Measurements from ENCODE around the gene SPAG7. TPM values are rescaled to one million over a fixed set of nuclear protein-coding genes. Genes with fewer than 3 reads are reported as not detected.

Gene SPAG7
- polyA plus RNA-seq, 1 experiment = 85.8 TPM

DNA sequence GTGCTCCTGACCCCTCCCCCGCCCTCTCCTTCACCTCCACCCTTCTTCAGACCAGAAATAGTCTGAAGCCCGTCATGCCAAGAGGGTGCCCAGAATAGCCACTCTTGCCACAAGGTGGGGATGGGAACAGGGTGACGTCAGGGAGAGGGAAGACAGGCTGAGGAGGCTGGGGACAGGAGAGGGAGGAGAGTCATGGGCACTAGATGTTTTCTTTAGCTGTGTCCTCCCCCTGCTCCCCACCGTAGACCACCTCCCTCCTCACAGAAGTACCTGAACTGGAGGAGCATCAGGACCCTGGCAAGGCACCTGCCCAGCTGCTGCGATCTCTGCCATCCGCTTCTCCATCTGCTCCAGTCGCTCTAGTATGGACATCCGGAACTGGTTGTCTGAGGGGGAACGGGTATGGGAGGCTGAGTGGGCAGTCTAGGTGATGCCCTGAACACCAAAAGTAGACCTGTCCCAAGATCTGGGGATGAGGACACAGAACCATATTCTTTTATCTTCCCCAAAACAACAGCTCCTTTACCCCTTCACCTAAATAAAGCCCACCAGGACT lies 6.6 kb upstream of the SPAG7 start:
- TF ChIP-seq, protein P1, sequence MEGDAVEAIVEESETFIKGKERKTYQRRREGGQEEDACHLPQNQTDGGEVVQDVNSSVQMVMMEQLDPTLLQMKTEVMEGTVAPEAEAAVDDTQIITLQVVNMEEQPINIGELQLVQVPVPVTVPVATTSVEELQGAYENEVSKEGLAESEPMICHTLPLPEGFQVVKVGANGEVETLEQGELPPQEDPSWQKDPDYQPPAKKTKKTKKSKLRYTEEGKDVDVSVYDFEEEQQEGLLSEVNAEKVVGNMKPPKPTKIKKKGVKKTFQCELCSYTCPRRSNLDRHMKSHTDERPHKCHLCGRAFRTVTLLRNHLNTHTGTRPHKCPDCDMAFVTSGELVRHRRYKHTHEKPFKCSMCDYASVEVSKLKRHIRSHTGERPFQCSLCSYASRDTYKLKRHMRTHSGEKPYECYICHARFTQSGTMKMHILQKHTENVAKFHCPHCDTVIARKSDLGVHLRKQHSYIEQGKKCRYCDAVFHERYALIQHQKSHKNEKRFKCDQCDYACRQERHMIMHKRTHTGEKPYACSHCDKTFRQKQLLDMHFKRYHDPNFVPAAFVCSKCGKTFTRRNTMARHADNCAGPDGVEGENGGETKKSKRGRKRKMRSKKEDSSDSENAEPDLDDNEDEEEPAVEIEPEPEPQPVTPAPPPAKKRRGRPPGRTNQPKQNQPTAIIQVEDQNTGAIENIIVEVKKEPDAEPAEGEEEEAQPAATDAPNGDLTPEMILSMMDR (IDR thresholded peaks at IDR 0.05; ENCODE audit: insufficient read depth, low read depth, low read length) = no peak
- ChIA-PET CTCF (interaction anchor here (1.0 to 1.5 kb wide), 3 partner anchors 34 to 65 kb away, joined by 3 read pairs; partner anchors contain the start of genes RNF167 and SLC25A11), POLR2A (no interaction called here)
- H3K36me3 ChIP-seq (ENCODE audit: control insufficient read depth, insufficient read depth, low read length) = peaks cover 26% of the 10 kb centered on the region
- DNase-seq (ENCODE audit: low read depth) = no peak
- H3K27me3 ChIP-seq (ENCODE audit: control insufficient read depth, insufficient read depth, low read length) = no peaks in the 10 kb centered on the region
- H3K4me3 ChIP-seq (ENCODE audit: low read depth, low read length) = no peak overlapping the region

DNA sequence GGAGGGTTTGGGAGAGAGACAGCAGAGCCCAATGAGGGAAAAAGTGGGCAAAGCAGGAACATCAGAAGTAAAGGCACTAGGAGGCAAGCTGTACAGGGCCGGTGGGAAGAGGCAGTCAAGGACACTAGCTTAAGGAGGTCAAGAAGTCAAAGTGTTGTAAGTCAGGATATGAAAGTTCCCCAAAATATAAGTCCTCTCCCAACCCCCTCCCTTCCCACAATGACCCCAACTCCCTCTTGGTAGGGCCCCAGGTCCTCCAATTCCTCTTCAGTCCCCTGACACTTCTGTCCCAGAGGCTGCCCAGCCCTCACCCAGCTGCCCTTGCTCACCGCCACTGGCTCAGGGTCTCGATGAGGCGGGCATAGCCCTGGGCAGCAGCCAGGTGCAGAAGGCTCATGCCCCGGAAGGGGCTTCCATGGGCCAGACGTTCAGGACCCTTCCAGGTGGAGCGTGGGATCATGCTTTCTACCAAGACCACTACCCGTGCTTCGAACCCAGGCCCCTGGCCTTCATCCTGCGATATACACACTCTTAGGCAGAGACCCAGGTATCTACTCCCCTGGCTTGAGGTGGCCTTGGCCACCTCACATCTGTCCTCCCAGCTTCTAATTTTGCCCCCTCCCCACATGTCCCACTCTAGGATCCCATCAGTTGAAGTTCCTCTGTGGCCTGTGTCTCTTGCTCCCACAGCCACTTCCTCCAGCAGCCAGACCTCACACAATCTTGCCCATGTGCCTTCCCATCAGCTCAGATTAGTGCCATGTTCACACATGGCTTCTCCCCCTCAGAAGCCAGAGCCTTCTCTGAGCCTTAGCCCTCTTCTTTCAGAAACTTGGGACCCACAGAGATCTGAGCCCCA lies 5.9 kb upstream of the SPAG7 start:
- DNase-seq (ENCODE audit: low read depth) = no peak
- Histone ChIP-seq H3K4me3 (ENCODE audit: low read depth, low read length) (no peak overlapping the region), H3K27me3 (ENCODE audit: control insufficient read depth, insufficient read depth, low read length) (no peaks in the 10 kb centered on the region), H3K36me3 (ENCODE audit: control insufficient read depth, insufficient read depth, low read length) (peaks cover 22% of the 10 kb centered on the region)
- TF ChIP-seq, protein P1 (IDR thresholded peaks at IDR 0.05; ENCODE audit: insufficient read depth, low read depth, low read length) = no peak
- CTCF ChIA-PET = interaction anchor here (1.0 to 1.2 kb wide), 2 partner anchors 13 to 33 kb away, joined by 3 to 4 read pairs; partner anchors contain the start of genes RNF167 and SLC25A11
- POLR2A ChIA-PET = no interaction called here

DNA sequence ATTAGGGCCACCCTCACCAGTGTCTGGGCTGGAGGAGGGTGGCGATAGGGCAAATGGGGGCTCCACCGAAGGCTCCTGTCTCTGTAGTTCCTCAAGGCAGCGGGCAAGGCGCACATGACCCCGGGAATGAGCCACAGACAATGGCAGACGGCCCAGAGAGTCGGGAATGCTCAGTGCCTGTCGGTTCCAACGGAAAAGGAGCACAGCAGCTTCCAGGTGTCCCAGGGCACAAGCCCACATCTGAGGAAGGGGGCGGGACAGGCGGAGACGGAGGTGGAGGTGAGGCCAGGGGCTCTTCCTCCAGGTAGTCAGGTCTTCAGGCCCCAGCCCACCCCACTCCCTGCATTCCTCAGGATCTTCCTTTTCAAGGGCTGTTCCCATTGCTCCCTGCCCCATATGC lies 5.1 kb upstream of the SPAG7 start:
- DNase-seq (ENCODE audit: low read depth) = no peak
- H3K36me3 ChIP-seq (ENCODE audit: control insufficient read depth, insufficient read depth, low read length) = peaks cover 21% of the 10 kb centered on the region
- TF ChIP-seq, protein P1 (IDR thresholded peaks at IDR 0.05; ENCODE audit: insufficient read depth, low read depth, low read length) = no peak
- CTCF ChIA-PET = interaction anchor here (1.0 to 4.6 kb wide), 2 partner anchors 8 to 13 kb away, joined by 4 to 40 read pairs; no protein-coding TSS in a partner anchor
- POLR2A ChIA-PET = no interaction called here
- H3K4me3 ChIP-seq (ENCODE audit: low read depth, low read length) = no peak overlapping the region
- H3K27me3 ChIP-seq (ENCODE audit: control insufficient read depth, insufficient read depth, low read length) = no peaks in the 10 kb centered on the region

DNA sequence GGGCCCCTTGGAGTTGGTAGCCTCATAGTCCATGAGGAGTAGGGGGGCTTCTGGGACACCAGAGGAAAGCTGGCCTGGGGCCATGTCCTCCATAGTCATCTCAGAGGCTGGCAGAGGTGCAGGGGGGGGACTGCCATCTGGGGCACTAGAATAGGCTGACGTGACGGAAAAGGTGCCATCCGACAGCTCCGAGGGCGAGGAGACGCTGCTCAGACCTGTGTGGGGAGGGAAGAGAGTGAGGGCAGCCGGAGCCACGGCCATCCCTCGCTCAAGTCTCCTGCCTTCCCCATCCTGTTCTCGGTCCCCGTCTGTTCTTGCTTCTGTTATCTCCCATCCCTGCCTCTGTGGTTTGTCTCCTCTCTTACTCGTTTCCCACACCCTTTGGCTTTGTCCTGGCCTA lies 4.7 kb upstream of the SPAG7 start:
- TF ChIP-seq, protein P1 (IDR thresholded peaks at IDR 0.05; ENCODE audit: insufficient read depth, low read depth, low read length) = no peak
- H3K36me3 ChIP-seq (ENCODE audit: control insufficient read depth, insufficient read depth, low read length) = peaks cover 16% of the 10 kb centered on the region
- CTCF ChIA-PET = interaction anchor here (4.6 kb wide), 1 partner anchor 8 kb away, joined by 40 read pairs; no protein-coding TSS in a partner anchor
- H3K4me3 ChIP-seq (ENCODE audit: low read depth, low read length) = no peak overlapping the region
- POLR2A ChIA-PET = no interaction called here
- no peak for DNase-seq (ENCODE audit: low read depth)
- H3K27me3 ChIP-seq (ENCODE audit: control insufficient read depth, insufficient read depth, low read length) = no peaks in the 10 kb centered on the region

DNA sequence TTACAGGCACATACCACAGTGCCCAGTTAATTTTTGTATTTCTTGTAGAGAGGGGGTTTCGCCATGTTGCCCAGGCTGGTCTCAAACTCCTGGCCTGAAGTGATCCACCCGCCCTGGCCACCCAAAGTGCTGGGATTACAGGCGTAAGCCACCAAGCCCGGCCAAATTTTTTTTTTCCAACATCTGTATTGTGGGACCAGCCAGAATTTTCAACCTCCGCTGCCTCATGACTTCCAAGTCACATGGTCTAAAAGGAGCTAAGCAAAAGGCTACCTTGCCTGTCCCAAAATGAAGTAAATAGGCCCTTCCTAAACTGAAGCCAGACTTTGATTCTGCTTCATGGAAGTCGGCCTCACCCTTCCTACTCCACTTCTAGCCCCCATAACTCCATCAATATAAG lies 4.2 kb upstream of the SPAG7 start:
- Histone ChIP-seq H3K4me3 (ENCODE audit: low read depth, low read length) (no peak overlapping the region), H3K36me3 (ENCODE audit: control insufficient read depth, insufficient read depth, low read length) (peaks cover 14% of the 10 kb centered on the region), H3K27me3 (ENCODE audit: control insufficient read depth, insufficient read depth, low read length) (no peaks in the 10 kb centered on the region)
- ChIA-PET CTCF (interaction anchor here (0.6 to 4.6 kb wide), 3 partner anchors 9 to 64 kb away, joined by 4 to 40 read pairs (median 7); no protein-coding TSS in a partner anchor), POLR2A (no interaction called here)
- no peak for DNase-seq (ENCODE audit: low read depth)
- TF ChIP-seq, protein P1 (IDR thresholded peaks at IDR 0.05; ENCODE audit: insufficient read depth, low read depth, low read length) = no peak

All from BJ (cell line).